Activated CD4-positive, CD25-positive, alpha-beta regulatory T cell treated with anti-CD3 and anti-CD28 coated beads, Interleukin-2, amount 50 U/mL, for 16 hours (primary cell): Measurements from ENCODE around the gene KIRREL3.

ENCODE experiments used
- DNase-seq: peaks from one replicate; pipeline ENCODE4 v3.0.0-alpha.2; 2020; ENCODE audit warnings: low read depth, low spot score

KIRREL3 gene

DNA sequence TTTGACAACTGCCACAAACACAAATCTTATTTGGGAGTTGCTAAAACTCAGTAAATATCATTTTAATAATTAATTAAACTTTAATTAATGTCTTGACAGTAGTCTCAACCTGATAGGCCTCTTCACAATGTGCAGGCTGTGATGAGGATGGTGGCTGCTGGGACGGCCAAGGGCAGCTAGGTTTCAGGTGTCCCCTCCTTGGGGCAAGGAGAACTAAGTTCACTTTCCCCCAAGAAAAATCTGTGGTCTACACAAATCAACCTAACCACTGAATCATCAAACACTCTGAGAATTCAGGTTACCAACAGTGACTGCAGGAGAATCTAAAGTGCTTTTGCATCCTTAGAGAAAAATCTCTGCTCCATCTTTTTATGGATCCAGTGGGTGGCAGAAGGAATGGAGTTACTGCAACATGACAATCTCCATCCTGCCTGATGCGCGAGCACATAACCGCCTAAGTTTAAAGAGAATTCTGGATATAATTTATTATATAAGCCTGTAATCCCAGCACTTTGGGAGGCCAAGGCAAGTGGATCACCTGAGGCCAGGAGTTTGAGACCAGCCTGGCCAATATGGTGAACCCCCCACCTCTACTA, 289.7 kb downstream of the KIRREL3 start:
- DNase-seq: no peak

DNA sequence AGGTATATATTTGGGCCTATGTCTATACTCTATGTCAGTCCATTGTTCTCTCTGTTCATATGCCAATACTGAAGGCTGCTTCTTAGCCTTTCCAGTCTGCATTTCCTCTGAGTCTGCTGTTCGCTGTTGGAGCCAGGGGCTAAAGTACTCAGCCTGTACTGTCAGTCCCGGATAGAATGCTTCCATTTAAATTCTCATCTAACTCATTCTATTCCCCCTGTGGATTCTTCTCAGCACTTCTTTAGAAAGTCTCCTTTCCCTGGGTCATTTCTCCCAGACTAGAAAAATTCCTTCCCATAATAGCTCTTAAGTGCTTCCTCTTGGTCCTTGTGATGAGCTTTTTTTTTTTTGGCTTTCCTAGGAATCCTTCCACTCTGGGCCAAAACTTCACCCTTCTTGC, 293.1 kb downstream of the KIRREL3 start:
- DNase-seq: no peak

- no peak for DNase-seq
Observed at GRCh38 chr11:126704096-126704495, 296.5 kb downstream of the KIRREL3 start.

- no peak for DNase-seq
Observed at GRCh38 chr11:126703662-126704061, 296.9 kb downstream of the KIRREL3 start.

- DNase-seq: no peak
Observed at GRCh38 chr11:126702987-126703386, 297.6 kb downstream of the KIRREL3 start.

GRCh38 chr11:126702165-126702720, 298.3 kb downstream of the KIRREL3 start:
- DNase-seq: no peak

GRCh38 chr11:126701520-126701897, 299.1 kb downstream of the KIRREL3 start:
- DNase-seq: no peak

DNA sequence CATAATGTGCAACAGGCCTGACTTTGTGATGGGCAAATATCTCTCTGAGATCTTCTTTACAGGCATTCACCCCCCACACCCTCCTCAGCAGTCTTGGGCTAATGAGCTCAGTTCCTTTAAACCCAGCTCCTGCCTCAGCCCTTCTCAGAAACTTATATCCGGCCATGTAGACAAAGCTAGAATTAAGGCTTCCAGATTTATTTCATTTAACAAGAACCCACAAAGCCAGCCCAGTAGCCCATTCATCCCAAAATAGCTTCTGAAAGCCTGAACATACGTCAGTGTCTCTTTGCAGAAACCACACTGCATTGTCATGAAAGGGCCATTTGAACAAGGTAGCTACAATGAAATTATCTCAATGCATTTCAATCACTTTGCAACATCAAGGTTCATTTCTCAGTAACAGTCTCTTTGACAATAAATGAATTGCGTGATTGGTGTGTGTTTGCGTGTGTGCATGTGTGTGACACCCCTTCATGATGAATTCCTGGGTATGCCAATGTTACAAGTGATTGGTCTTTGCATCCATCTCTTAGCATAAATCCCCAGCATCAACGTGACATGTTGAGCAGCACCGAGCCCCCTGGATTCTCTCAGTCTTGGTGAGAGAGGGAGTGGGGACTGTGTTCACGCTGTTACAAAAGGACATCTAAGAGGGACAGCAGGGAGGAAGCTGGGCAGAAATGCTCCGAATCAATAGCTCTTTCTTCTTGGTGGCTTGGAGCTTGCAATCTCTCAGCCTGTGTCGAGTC, 299.6 kb downstream of the KIRREL3 start:
- DNase-seq: no peak

DNA sequence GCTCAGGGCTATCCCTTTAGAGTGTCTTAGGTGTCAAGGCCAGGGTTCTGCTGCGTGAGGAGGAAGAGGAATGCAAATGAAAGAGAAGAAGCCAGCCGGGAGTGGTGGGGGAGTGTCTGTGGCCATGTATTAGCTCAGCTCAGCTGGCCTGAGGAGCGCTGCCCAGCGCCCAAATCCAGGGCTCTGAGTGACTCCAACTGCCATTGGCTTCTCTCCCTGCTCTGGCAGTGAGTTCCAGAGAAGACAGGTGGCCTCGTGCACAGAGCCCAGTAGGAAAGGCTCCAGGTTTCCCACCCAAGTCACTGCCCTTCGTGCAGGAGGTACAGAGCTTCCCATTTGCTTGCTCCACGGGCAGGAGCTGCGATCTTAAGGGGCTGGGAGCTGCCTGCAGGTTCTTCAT, 302.0 kb downstream of the KIRREL3 start:
- DNase-seq: no peak

GRCh38 chr11:126697936-126698335, 302.6 kb downstream of the KIRREL3 start:
- DNase-seq: no peak

- DNase-seq: no peak
Observed at GRCh38 chr11:126696982-126697381, 303.6 kb downstream of the KIRREL3 start.

DNA sequence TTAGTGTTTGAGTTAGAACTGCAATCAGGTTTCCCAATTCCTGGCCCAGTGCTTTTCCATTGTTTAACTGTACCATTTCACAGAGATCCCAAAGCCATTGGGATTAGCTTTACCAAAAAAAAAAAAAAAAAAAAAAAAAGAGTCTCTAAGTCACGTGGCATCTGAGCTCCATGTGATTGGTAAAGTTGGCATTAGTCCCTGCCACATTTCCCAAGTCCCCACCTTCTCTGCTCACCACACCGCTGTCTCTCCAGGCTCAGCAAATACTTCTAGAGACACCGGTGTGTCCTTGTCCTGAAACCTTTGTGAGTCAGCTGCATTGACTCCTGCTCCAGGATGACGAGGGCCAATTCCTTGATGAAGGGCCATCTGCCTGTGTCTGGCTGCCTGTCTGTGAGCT, 305.3 kb downstream of the KIRREL3 start:
- DNase-seq: no peak

GRCh38 chr11:126694065-126694625, 306.4 kb downstream of the KIRREL3 start:
- DNase-seq: no peak

DNA sequence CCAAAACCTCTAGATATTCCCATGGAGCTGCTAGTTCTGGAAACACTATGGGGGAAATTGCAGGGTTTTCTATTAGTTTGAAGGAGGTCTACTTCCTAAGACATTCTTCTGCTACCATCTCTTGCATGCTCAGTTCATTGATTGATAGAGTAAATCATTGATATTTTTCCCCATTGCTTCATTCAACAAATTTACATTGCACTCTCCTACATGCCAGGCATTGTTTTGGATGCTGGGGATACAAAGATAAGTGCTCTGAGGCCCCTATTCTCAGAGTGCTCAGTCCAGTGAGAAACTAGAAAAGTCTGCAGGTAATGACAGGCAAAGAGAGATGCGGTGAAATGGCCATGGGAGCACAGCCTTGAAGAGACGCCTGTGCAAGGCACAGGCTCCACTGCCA, 313.1 kb downstream of the KIRREL3 start:
- DNase-seq: no peak

GRCh38 chr11:126686938-126687337, 313.6 kb downstream of the KIRREL3 start:
- no peak for DNase-seq

DNA sequence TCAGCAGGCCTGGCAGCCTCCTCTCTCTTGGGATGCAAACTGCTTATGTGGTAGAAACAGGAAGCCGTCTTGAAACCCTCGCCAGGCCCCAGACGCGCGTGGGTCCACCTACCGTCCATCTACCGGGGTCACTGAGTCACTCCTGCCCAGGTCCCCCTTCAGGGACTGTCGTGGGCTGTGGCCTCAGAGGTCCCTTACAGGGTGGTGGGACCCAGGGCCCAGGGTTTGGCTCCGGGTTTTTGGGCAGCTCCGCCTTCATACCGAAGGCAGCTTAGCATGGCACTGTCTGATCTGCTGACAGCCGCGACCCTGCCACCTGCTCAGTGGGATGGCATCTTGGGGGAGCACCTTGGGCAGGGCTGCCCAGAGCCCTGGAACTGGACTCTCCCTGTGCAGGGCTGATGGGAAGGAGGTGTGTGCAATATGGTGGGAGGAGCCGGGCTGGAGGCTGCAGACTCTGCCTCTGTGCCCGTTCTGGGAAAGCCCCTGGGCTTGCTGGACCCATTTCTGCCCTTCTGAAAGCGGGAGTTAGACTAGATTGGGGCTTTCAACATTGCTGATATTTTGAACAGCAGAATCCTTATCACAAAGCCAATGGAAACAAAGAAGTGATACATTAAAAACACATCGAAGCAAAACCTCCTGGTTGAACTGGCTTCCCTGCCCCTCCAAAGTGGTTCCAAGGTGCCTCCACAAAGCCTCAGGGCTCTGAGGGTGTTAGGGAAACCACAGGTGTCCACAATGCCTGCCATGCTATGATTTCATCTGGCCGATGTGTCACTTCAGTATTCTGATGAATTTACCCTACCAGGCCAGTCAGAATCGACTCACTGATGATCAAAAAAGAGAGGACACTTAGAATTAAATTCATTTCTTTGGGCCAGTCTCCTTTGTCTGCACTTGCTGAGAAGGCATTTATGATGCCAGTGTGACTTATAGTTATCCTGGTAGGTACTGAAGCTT, 316.5 kb downstream of the KIRREL3 start:
- no peak for DNase-seq

DNA sequence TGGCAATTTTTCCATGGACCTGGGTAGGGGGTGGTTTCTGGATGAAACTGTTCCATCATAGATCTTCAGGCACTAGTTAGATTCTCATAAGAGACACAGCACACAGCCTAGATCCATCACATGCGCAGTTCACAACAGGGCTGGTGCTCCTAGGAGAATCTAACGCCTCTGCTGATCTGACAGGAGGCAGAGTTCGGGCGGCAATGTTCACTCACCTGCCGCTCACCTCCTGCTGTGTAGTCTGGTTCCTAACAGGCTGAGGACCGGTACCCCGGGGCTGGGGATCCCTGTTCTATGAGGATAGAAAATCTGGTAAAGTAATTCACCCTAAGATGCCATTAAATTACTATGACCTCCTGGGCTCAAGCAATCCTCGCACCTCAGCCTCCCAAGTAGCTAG, 318.0 kb downstream of the KIRREL3 start:
- no peak for DNase-seq

DNA sequence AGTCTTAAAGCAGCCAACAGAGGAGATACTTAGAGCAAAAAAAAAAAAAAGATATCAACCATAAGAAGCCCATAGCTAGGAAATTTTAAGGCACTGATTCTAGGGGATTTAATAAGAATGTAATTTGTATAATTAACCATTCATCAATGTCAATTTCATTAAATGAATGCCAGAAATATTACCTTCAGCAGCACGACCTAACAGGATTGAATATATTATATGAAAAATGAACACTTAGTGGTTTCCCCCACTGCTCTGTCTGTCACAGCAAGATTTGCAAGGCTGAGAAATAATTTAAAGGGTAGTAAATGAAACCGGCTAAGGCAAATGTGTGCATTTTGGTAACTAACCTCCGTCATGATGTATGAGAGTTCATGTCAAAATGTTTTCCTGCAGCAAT, 319.9 kb downstream of the KIRREL3 start:
- no peak for DNase-seq

GRCh38 chr11:126680131-126680530, 320.4 kb downstream of the KIRREL3 start:
- DNase-seq: no peak

DNA sequence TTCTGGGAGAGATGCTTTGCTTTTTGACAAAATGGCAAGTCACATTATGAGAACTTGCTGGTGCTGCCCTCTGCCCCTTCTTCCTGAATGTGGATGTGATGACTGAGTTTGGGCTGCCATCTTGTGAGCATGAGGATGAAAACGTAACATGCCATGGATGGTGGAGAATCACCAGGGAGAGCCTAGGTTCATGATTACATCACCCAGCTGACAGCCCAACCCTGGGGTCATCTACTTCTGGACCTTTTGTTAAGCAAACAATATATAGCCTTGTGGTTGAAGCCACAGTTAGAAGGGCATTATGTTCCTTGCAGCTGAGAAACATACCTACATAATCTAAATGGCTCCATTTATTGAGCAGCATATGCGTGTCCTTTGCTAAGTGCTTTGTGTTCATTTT, 321.5 kb downstream of the KIRREL3 start:
- no peak for DNase-seq

- no peak for DNase-seq
Observed at GRCh38 chr11:126676536-126676935, 324.0 kb downstream of the KIRREL3 start.

DNA sequence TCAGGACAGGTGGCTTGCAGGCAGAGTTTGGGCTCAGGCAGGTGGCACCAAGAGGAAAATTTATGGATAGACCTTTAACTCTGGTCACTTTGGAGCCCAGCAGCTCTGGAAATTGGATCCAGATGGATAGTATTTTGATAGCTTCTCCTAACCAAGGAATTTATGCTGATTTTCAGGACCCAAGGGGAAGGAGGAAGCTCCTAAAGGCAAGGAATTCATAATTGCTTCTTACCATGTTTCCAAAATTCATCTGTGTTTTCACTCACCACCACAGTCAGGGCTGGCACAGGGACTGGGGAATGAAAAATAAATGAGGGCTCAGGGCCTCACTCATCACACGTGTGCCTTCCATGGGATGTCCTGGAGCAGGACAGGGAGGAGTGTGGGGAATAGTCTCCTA, 327.3 kb downstream of the KIRREL3 start:
- DNase-seq: no peak
